IMR-90 (cell line): ENCODE data around the gene DPF3.

Experiments used
- BHLHE40 ChIP-seq: fragments of 150-350 bp; IDR thresholded peaks from 2 replicates; pipeline ENCODE4 v1.6.1; 2016; ENCODE audit warnings: mild to moderate bottlenecking, low read depth, low read length
- CEBPB ChIP-seq: IDR thresholded peaks from 2 replicates; pipeline ENCODE4 v1.6.1; 2012; ENCODE audit warnings: low read depth, low read length, improper control_type of control experiment
- CHD1 ChIP-seq: IDR thresholded peaks from 2 replicates; pipeline ENCODE4 v1.6.1; 2012; ENCODE audit warnings: low read depth, low read length, improper control_type of control experiment
- ELK1 ChIP-seq: fragments of 150-350 bp; IDR thresholded peaks from 2 replicates; pipeline ENCODE4 v1.6.1; 2016; ENCODE audit warnings: low read depth, mild to moderate bottlenecking, low read length, moderate library complexity, borderline replicate concordance
- FOS ChIP-seq: fragments of 150-350 bp; IDR thresholded peaks from 2 replicates; pipeline ENCODE4 v1.6.1; 2016; ENCODE audit warnings: low read depth, low read length
- MXI1 ChIP-seq: IDR thresholded peaks from 2 replicates; pipeline ENCODE4 v1.6.1; 2012; ENCODE audit warnings: low read depth, mild to moderate bottlenecking, low read length, moderate library complexity, borderline replicate concordance
- POLR2A ChIP-seq: IDR thresholded peaks from 2 replicates; pipeline ENCODE4 v1.6.1; 2012; ENCODE audit warnings: mild to moderate bottlenecking, low read depth, low read length
- RAD21 ChIP-seq: IDR thresholded peaks from 2 replicates; pipeline ENCODE4 v1.6.1; 2012; ENCODE audit warnings: low read length, improper control_type of control experiment
- RFX5 ChIP-seq: IDR thresholded peaks from 2 replicates; pipeline ENCODE4 v1.8.0; 2012; ENCODE audit warnings: low read depth, mild to moderate bottlenecking, low read length, moderate library complexity
- SMC3 ChIP-seq: fragments of 150-350 bp; IDR thresholded peaks from 2 replicates; pipeline ENCODE4 v1.6.1; 2016; ENCODE audit warnings: low read depth, mild to moderate bottlenecking, antibody characterized with exemption, low read length, moderate library complexity
- USF2 ChIP-seq: fragments of 150-350 bp; IDR thresholded peaks from 2 replicates; pipeline ENCODE4 v1.6.1; 2017; ENCODE audit warnings: mild to moderate bottlenecking, antibody characterized with exemption, low read length, low read depth
- TF ChIP-seq, protein P1 (sequence below): conservative IDR thresholded peaks from 2 replicates; pipeline ENCODE4 v1.5.1; 2012; ENCODE audit warnings: mild to moderate bottlenecking, low read depth, low read length, improper control_type of control experiment

DNA sequence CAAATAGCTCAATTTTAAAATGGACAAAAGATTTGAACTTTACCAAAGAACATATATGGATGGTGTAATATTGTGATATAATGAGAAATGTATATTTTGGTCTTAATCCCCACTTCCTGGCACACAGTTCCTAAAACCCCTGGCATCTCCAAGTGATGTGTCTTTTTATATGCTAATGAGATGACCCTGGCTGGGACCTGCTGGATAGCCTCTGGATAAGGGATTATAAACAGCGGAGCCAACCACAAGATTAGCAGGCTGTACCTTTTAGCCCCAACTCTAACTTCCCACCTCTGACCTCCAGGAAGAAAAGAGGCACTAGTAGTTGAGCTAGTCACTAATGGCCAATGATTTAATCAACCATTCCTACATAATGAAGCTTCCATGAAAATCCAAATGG is 130.0 kb downstream of the DPF3 start:
- TF ChIP-seq, protein P1, sequence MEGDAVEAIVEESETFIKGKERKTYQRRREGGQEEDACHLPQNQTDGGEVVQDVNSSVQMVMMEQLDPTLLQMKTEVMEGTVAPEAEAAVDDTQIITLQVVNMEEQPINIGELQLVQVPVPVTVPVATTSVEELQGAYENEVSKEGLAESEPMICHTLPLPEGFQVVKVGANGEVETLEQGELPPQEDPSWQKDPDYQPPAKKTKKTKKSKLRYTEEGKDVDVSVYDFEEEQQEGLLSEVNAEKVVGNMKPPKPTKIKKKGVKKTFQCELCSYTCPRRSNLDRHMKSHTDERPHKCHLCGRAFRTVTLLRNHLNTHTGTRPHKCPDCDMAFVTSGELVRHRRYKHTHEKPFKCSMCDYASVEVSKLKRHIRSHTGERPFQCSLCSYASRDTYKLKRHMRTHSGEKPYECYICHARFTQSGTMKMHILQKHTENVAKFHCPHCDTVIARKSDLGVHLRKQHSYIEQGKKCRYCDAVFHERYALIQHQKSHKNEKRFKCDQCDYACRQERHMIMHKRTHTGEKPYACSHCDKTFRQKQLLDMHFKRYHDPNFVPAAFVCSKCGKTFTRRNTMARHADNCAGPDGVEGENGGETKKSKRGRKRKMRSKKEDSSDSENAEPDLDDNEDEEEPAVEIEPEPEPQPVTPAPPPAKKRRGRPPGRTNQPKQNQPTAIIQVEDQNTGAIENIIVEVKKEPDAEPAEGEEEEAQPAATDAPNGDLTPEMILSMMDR, result no peak
- TF ChIP-seq POLR2A (no peak), BHLHE40 (no peak), CEBPB (no peak), ELK1 (no peak), CHD1 (no peak), MXI1 (no peak), RAD21 (no peak), FOS (no peak), USF2 (no peak), RFX5 (no peak), SMC3 (no peak)
